Breast epithelium (tissue), 4 donors: Measurements from ENCODE around the gene HMCN1. TPM values are rescaled to one million over a fixed set of nuclear protein-coding genes. Genes with fewer than 3 reads are reported as not detected.

Source experiments
- DNase-seq, 2 donors: peaks; one replicate each; pipeline ENCODE4 v3.0.0-alpha.2; 2019; ENCODE audit warnings: low spot score in 2 of 2
- H3K27ac ChIP-seq, 2 donors: fragments of 200-600 bp; sonication (generic) in 1 of 2; one replicate each; pipeline ENCODE4 v1.5.1; 2016 to 2019; ENCODE audit warnings: mild to moderate bottlenecking in 1 of 2
- H3K27me3 ChIP-seq, 2 donors: fragments of 200-600 bp; sonication (generic) in 1 of 2; one replicate each; pipeline versions ENCODE4 v1.5.1 to v1.6.0; 2017 to 2019; ENCODE audit warnings: control low read depth in 1 of 2, mild to moderate bottlenecking in 1 of 2
- H3K36me3 ChIP-seq: fragments of 200-600 bp; one replicate; pipeline ENCODE4 v1.5.1; 2019
- H3K4me1 ChIP-seq, 2 donors: fragments of 200-600 bp; sonication (generic); one replicate each; pipeline ENCODE4 v1.5.1; 2016 to 2019; ENCODE audit warnings: control low read depth in 1 of 2
- H3K4me3 ChIP-seq, 3 donors: fragments of 200-600 bp; sonication (generic); 1 replicate in 2 of 3; 2 replicates in 1 of 3; pipeline ENCODE4 v1.5.1; 2016 to 2019; ENCODE audit warnings: mild to moderate bottlenecking in 3 of 3, moderate library complexity in 2 of 3
- H3K9me3 ChIP-seq, 2 donors: fragments of 200-600 bp; sonication (generic) in 1 of 2; one replicate each; pipeline ENCODE4 v1.5.1; 2016 to 2019; ENCODE audit warnings: control low read depth in 1 of 2
- POLR2A ChIP-seq: fragments of 450-650 bp; IDR thresholded peaks from one replicate; pipeline ENCODE4 v1.6.1; 2016; ENCODE audit warnings: antibody characterized with exemption, mild to moderate bottlenecking, moderate library complexity
- POLR2AphosphoS5 ChIP-seq, 3 donors: sonication (generic); formaldehyde crosslinking; IDR thresholded peaks; one replicate each; pipeline ENCODE4 v1.6.1; 2017; ENCODE audit warnings: antibody characterized with exemption in 3 of 3
- intact Hi-C: fragments of 100-400 bp; cut with DNase I; formaldehyde crosslinking; loops from one replicate; pipeline ENCODE4 v1.15.1; 2023; ENCODE audit warnings: low total_unique reads
- total RNA-seq, 3 donors: library from RNA; depleted of rRNA; stranded (reverse); fragments of >200 nt; gene quantifications; one replicate each; pipeline ENCODE4 v1.1.0, GENCODE V29; 2016
- TF ChIP-seq, protein P1 (sequence below), 3 donors: fragments of 450-650 bp; IDR thresholded peaks; one replicate each; pipeline ENCODE4 v1.5.1; 2016 to 2017; ENCODE audit warnings: antibody characterized with exemption in 3 of 3, mild to moderate bottlenecking in 3 of 3, moderate library complexity in 3 of 3

HMCN1 gene
- total RNA-seq, 3 donors from 2014 or later = 7.8 to 18.4 (median 11.9) TPM

DNA sequence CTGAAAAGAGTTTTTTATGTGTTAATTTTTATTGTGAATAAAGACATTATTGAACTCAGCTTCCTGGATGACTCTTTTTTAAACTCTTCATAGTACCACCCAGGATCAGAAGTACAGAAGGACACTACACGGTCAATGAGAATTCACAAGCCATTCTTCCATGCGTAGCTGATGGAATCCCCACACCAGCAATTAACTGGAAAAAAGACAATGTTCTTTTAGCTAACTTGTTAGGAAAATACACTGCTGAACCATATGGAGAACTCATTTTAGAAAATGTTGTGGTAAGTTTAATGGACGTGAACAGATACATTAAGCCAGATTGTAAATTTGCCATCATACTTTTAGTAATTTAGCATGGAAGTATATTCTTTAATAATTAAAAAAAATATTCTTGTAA, 391.3 kb downstream of the HMCN1 start:
- Histone ChIP-seq H3K36me3 (no peaks in the 10 kb centered on the region), H3K9me3 (no peaks in the 10 kb centered on the region)
- intact Hi-C loops = no loop called here

DNA sequence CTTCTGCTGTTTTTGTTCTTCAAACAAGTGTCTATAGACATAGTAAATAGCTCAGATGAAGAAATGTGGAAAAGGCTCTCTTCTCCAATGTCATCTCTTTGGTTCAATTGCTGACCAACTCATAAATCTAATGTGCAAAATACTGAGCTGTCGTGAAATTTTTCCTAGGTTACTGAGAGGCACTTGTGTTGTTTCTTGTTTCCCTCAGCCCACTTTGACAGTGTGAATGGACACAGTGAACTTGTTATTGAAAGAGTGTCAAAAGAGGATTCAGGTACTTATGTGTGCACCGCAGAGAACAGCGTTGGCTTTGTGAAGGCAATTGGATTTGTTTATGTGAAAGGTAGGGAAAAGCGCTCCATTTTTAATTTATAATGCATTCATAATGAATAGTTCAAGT, 395.6 kb downstream of the HMCN1 start:
- Histone ChIP-seq H3K27ac (no peak overlapping the region), H3K27me3 (no peaks in the 10 kb centered on the region), H3K36me3 (no peaks in the 10 kb centered on the region), H3K4me1 (no peaks in the 10 kb centered on the region), H3K9me3 (no peaks in the 10 kb centered on the region), H3K4me3 (no peak overlapping the region)
- intact Hi-C loops = no loop called here
- TF ChIP-seq, protein P1, sequence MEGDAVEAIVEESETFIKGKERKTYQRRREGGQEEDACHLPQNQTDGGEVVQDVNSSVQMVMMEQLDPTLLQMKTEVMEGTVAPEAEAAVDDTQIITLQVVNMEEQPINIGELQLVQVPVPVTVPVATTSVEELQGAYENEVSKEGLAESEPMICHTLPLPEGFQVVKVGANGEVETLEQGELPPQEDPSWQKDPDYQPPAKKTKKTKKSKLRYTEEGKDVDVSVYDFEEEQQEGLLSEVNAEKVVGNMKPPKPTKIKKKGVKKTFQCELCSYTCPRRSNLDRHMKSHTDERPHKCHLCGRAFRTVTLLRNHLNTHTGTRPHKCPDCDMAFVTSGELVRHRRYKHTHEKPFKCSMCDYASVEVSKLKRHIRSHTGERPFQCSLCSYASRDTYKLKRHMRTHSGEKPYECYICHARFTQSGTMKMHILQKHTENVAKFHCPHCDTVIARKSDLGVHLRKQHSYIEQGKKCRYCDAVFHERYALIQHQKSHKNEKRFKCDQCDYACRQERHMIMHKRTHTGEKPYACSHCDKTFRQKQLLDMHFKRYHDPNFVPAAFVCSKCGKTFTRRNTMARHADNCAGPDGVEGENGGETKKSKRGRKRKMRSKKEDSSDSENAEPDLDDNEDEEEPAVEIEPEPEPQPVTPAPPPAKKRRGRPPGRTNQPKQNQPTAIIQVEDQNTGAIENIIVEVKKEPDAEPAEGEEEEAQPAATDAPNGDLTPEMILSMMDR (IDR thresholded peaks at IDR 0.05) = no peak
- TF ChIP-seq POLR2A = no peak
- TF ChIP-seq POLR2AphosphoS5 (IDR thresholded peaks at IDR 0.05) = no peak
- DNase-seq = no peak

More for the DNA sequence above, 391.3 kb downstream of the HMCN1 start:
- Histone ChIP-seq H3K4me3 (no peak overlapping the region), H3K27ac (no peak overlapping the region), H3K4me1 (no peaks in the 10 kb centered on the region), H3K27me3 (no peaks in the 10 kb centered on the region)
- TF ChIP-seq, protein P1 (IDR thresholded peaks at IDR 0.05) = no peak
- TF ChIP-seq POLR2AphosphoS5 (IDR thresholded peaks at IDR 0.05) (no peak), POLR2A (no peak)
- no peak for DNase-seq

DNA sequence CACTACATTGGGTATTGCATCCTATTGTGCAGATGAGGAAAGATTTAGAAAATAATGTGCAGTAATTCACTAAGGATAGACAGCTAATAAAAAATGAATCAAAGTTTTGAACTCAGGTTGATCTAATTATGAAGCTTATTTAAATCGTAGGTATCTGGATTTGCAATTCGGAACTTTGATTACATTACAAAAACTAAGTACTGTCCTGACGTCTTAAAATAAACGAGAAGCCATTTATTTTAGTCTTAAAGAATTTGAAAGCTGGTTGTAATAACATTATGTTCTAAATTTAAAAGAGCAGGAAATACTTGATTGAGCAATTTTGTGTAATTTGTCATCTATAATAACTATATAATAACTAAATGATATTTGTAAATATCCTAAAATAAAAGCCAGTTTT, 404.9 kb downstream of the HMCN1 start:
- H3K36me3 ChIP-seq = no peaks in the 10 kb centered on the region
- H3K4me1 ChIP-seq = no peaks in the 10 kb centered on the region
- no peak overlapping the region for H3K27ac ChIP-seq
- DNase-seq = no peak
- H3K27me3 ChIP-seq = no peaks in the 10 kb centered on the region
- intact Hi-C loops = no loop called here
- no peaks in the 10 kb centered on the region for H3K9me3 ChIP-seq
- H3K4me3 ChIP-seq = no peak overlapping the region
- TF ChIP-seq POLR2AphosphoS5 (IDR thresholded peaks at IDR 0.05) = no peak
- TF ChIP-seq, protein P1 (IDR thresholded peaks at IDR 0.05) = no peak

DNA sequence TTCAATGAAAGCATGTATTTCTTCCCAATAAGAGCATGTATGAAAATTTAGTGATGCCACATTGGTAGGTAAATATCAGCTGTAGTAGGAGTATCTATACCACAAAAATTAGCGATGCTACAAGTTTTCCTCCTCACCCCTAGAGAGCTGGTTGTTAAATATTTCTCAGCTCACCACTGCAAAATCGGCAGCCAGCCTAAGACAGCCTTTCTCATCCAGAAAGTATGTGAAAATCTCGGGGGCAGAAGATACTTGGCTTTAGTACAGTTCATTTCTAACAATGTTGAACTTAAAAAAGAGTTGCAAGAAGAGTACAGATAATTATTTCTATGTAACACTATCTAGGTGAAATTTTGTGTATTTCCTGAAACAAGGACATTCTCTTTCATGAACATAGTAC, 405.5 kb downstream of the HMCN1 start:
- no peak overlapping the region for H3K4me3 ChIP-seq
- intact Hi-C loops = no loop called here
- no peak for TF ChIP-seq POLR2A
- TF ChIP-seq, protein P1 (IDR thresholded peaks at IDR 0.05) = no peak
- TF ChIP-seq POLR2AphosphoS5 (IDR thresholded peaks at IDR 0.05) = no peak

DNA sequence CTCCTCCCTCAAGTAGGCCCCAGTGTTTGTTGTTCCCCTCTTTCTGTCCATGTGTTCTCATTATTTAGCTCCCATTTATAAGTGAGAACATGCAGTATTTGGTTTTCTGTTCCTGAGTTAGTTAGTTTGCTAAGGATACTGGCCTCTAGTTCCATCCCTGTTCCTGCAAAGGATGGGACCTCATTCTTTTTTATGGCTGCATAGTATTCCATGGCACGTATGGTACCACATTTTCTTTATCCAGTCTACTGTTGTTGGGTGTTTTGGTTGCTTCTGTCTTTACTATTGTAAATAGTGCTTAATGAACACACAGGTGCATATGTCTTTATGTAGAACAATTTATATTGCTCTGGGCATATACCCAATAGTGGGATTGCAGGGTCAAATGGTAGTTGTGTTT, 408.0 kb downstream of the HMCN1 start:
- H3K9me3 ChIP-seq = no peaks in the 10 kb centered on the region
- no peak overlapping the region for H3K4me3 ChIP-seq
- intact Hi-C loops = no loop called here
- H3K36me3 ChIP-seq = no peaks in the 10 kb centered on the region
- H3K4me1 ChIP-seq = no peaks in the 10 kb centered on the region
- H3K27me3 ChIP-seq = no peaks in the 10 kb centered on the region
- no peak overlapping the region for H3K27ac ChIP-seq
- no peak for DNase-seq
- TF ChIP-seq POLR2A (no peak), POLR2AphosphoS5 (IDR thresholded peaks at IDR 0.05) (no peak)
- TF ChIP-seq, protein P1 (IDR thresholded peaks at IDR 0.05) = no peak

More for the DNA sequence above, 405.5 kb downstream of the HMCN1 start:
- no peaks in the 10 kb centered on the region for H3K27me3 ChIP-seq
- no peaks in the 10 kb centered on the region for H3K4me1 ChIP-seq
- no peak overlapping the region for H3K27ac ChIP-seq
- H3K9me3 ChIP-seq = no peaks in the 10 kb centered on the region
- DNase-seq = peak in 1 of 2 donors; percentile 20
- no peaks in the 10 kb centered on the region for H3K36me3 ChIP-seq
